ENCODE results near the gene BTF3L4. TPM values are rescaled to one million over a fixed set of nuclear protein-coding genes. Genes with fewer than 3 reads are reported as not detected.
"Not testable (repeated sequence)": the region's sequence is repeated elsewhere in the genome, so short reads cannot be mapped to it uniquely, and the experiment has no call there.

The BTF3L4 gene
- total RNA-seq, 1 donor from 2014 or later = 13.5 TPM

DNA sequence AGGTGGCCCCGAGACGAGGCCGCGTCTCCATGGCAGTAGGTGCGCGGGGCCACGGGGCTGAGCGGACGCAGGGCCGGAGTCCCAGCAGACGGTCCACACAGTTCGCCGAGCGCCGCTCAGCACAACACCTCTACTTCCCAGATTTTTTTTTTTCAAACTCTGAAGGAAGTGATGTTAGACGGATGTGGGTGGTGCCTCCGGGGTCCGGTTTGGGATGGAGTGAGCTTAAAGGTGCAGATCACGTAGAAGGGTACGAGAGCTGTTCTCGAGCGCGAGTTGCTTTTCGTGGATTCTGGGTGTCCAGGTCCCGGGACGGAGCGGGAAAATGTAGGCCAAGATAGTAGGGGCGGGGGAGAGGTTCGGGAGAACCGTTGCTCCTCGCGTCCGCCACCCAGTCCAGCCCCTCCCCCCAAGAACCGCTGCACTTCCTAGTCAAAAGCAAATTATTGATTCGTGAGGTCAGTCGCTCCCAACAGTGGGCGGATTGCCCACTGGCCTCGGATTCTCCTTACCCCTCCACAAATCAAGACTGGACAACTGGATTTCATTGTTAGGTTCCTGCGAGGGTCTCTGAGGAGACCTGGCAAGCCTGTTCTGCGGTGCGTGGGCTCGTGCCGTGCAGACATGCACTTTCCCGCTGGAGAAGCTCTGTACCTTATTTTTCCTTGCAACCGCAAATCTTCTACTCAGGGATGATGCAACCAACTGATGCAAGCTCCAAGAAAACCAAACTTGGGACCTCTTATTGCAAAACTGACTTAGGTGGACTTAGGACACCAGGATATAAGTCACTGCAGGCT is 829 bp upstream of the BTF3L4 start, which contains the start of gene TXNDC12:
Gene TXNDC12, minus strand, starts transcription at position 126 of the 800 bp plus-strand sequence. Its CDS starts 95 bp downstream, at position 31.
- ATAC-seq (peak; percentile 82), DNase-seq (ENCODE audit: low spot score) (peak; percentile 88)

DNA sequence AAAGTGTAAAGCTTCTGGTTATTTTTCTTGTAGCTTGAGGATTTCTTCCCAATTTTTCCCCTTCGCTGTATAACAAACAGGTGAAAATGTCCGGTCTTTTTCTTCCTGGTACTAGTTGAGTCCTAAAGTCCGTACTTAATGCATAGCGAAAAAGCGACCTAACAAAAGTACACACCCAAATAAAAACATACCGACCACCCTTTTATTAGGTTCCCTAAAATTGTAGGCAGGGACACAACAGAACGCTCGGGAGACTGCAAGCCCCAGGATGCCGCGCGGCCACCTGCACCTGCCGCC is 281 bp upstream of the BTF3L4 start:
- ATAC-seq (no peak), DNase-seq (ENCODE audit: low spot score) (no peak)

DNA sequence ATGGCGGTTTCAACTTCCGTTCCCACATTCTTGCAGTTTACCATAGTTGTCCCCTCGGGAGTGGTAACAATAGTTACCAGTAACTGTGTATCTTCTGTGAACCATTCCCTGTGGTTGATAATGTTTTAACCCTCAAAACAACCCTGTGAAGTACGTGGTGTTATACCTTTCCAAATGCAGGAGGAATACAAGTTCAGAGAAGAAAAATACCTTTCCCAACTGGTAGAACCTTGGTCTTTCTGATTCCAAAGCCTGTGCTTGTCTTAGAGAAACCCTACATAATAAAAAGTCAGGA is 789 bp downstream of the BTF3L4 start:
- DNase-seq (ENCODE audit: low spot score) (no peak), ATAC-seq (no peak)

DNA sequence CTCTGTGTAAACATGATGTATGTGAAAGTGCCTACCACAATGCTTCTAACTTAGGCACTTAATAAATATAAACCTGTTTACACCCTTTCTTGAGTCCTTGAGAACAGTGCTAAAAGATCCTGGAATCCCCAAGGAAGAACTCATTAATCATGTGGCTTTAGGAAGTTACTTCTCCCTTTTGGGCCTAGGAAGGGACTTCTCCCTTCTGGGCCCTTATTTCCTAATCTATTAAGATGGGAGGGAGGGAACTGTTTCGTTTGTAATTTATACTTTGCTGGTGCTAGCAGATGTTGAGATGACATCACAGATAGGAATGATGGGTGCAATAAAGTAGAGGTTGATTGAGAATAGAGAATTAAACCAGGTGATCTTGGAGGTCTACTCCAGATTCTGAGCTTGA is 1.2 kb downstream of the BTF3L4 start:
- DNase-seq (ENCODE audit: low spot score) (no peak), ATAC-seq (no peak)

DNA sequence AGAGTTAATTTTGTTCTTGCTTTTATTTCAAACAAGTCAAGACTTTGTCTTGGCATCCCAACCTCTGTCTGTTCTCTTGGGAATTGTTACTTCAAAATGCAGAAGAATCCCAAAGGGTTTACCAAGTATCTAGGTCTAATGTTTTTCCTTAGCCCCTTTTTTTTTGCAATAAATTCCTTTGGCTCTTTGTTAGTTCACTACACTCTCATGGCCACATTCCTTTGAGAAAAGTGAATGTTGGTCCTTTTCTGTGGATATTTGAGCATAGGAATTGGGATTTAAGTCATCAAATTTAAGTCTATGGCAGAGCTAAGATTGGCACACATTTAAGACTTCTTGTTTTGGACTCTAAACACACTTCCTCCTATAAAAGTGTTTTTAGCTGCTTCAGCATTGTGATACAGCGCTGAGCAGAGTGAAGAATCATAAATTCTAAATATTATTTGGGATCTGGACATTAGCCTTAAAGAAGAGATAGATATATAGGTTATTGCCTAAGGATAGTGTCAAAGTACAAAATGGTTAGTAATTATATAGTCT is 1.9 kb downstream of the BTF3L4 start:
- no peak for ATAC-seq

DNA sequence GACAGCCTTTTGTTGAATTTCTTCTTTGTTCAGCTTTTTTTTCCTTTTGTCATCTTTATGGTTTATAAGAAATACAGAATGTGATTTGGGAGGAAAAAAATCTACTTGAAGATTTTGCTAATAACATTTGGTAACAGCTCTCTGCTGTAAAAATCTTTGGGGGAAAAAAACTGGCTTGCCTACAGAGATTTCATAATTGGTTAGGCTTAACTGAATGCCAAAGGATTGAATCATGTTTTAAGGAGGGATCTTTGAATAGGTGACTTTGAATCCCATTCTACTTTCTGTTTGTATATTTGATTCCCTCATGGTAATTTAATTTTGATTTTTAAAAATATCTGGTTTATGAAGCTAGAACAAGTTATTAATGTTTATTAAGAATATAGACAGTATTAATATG is 3.2 kb downstream of the BTF3L4 start:
- no peak for ATAC-seq

More for the DNA sequence above, 1.9 kb downstream of the BTF3L4 start:
- no peak for DNase-seq (ENCODE audit: low spot score)

DNA sequence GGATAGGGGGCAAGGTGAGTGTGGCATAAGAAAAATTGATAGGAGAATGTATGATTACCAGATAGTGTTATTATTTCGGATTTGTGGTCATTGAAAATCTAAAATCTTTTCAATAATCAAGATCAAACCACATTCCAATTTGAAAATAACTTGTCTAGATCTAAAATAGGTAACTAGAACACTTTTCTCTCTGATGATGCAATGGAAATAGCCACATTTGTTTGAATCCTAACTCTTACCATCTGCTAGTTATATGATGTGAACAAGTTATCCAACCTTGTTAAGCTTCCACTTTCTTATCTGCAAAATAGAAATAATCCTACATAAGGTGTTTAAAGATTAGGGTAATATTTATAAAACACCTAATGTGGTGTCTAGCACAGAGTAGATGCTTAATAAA is 3.8 kb downstream of the BTF3L4 start:
- DNase-seq (ENCODE audit: low spot score) (no peak), ATAC-seq (no peak)

More for the DNA sequence above, 3.2 kb downstream of the BTF3L4 start:
- no peak for DNase-seq (ENCODE audit: low spot score)

DNA sequence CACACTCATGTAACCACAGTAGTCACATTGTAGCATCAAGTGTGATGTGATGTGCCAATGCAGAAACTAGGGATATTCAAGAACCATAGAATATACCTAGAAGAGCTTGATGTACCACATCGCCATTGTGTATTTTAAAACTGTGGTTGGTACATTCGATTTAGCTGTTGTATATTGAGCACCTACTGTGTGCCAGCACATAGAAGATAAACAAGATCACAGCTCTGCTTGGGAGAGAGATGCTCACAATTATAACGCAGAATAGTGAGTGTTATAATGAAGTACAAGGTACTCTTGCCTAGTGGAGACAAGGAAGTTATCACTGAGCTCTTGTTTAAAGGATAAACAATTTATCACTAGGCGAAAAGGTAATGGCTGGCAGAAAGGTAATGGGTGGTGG is 4.7 kb downstream of the BTF3L4 start:
- DNase-seq (ENCODE audit: low spot score) = no peak
- ATAC-seq = no peak

DNA sequence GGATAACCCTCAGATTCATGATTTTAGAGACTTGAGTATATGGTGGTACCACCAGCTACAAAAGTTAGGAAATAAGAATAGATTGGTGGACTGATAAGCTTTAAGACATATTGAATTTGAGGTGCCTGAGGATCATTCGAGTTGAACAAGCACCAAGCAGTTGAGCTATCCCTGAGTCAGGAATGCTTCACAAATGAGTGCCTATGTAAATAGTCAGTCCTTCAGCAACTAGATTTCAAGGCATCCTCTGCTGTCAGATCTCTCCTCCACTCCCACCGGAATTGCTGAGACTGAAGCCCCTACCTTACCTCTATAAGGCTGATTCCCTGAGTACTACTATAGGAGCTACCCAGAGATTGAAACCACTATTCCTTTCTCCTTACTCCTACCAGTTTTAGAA is 7.1 kb downstream of the BTF3L4 start:
- ATAC-seq (no peak), DNase-seq (ENCODE audit: low spot score) (no peak)

DNA sequence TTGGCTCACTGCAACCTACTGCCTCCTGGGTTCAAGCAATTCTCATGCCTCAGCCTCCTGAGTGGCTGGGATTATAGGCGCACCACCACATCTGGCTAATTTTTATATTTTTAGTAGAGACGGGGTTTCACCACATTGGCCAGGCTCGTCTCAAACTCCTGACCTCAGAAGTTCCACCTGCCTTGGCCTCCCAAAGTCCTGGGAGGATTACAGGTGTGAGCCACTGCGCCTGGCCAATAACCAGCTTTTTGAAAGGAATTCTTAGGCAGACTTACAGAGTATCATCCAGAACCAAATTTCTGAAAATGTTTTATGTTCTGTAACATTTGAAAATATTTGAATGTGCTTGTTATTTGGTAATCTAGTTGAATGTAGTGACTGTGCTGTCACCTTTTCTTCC is 14.6 kb downstream of the BTF3L4 start:
- no peak for DNase-seq (ENCODE audit: low spot score)
- ATAC-seq = no peak

DNA sequence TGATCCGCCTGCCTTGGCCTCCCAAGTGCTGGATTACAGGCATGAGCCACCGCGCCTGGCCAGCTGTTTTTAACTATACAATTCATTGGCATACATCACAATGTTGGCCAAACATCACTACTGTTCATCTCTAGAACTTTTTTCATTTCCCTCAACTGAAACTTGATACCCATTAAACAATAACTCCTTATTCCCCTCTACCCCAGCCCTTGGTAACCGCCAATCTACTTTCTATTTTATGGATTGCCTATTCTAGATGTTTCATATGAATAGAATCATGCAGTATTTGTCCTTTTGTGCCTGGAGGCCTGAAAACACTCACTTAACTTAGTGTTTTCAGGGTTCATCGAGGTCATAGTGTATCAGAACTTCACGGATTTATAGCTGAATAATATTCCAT is 16.2 kb downstream of the BTF3L4 start:
- DNase-seq (ENCODE audit: low spot score) = no peak
- no peak for ATAC-seq

DNA sequence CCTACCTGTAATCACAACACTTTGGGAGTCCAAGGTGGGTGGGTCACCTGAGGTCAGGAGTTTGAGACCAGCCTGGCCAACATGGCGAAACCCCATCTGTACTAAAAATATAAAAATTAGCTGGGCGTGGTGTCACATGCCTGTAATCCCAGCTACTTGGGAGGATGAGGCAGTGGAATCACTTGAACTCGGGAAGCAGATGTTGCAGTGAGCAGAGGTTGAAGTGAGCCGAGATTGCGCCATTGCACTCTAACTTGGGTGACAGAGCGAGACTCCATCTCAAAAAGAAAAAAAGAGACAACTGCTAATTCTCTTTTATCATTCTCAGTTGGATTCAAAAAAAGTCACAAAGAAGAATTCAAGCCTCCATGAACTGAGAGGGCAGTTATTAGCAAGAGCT is 21.2 kb downstream of the BTF3L4 start:
- not testable (repeated sequence) for DNase-seq (ENCODE audit: low spot score); ATAC-seq

DNA sequence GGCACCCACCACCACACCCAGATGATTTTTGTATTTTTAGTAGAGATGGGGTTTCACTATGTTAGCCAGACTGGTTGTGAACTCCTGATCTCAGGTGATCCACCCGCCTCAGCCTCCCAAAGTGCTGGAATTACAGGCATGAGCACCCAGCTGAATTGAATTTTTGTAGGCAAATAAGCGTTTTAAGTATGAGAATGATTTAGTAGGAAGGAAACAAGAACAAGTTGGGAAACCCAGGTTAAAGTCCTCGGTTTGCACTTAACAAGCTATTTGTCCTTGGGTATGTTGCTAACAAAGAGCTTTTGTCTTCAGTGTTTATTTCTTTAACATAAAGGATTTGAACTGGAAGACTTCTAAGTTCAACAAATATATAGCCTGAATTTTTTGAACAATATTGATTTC is 23.9 kb downstream of the BTF3L4 start:
- ATAC-seq = peak; percentile 73
- DNase-seq (ENCODE audit: low spot score) = no peak

DNA sequence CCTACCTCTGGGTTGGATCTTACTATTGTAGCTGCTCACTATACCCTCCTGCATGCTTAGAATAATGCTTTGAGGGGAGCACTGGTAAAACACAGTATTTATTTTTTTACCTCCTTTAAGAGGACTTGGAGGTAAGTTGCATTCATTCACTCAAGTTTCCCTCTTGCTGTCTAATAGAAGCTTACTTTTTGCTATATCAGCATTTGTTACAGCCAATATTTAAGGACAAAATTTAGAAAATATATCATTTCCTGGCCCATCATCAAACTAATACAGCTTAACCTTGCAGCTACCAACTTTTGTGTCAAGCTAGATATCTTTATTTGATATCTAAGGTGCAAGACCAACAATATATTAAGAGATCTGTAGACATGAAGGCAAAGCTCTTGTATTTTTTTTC is 31.8 kb downstream of the BTF3L4 start:
- not testable (repeated sequence) for ATAC-seq; DNase-seq (ENCODE audit: low spot score)

DNA sequence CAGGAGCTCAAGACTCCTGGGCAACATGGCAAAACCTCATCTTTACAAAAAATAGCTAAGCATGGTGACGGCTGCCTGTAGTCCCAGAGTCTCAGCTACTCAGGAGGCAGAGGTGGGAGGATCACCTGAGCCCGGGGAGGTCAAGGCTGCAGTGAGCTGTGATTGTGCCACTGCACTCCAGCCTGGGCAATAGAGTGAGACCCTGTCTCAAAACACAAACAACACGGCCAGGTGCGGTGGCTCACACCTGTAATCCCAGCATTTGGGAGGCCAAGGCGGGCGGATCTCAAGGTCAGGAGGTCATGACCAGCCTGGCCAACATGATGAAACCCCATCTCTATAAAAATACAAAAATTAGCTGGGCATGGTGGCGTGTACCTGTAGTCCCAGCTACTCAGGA is 38.2 kb downstream of the BTF3L4 start:
- not testable (repeated sequence) for DNase-seq (ENCODE audit: low spot score); ATAC-seq

DNA sequence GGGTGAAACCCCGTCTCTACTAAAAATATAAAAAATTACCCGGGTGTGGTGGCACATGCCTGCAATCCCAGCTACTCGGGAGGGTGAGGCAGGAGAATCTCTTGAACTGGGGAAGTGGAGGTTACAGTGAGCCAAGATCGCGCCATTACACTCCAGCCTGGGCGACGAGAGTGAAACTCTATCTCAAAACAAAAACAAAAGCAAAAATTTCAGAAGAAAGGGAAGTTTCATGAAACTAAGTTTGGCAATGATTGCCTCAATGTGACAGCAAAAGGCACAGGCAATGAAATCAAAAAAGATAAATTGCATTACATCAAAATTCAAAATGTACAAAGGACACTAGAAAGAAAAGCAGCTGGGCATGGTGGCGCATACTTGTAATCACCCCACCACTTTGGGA is 40.1 kb downstream of the BTF3L4 start:
- ATAC-seq (no peak), DNase-seq (ENCODE audit: low spot score) (no peak)

DNA sequence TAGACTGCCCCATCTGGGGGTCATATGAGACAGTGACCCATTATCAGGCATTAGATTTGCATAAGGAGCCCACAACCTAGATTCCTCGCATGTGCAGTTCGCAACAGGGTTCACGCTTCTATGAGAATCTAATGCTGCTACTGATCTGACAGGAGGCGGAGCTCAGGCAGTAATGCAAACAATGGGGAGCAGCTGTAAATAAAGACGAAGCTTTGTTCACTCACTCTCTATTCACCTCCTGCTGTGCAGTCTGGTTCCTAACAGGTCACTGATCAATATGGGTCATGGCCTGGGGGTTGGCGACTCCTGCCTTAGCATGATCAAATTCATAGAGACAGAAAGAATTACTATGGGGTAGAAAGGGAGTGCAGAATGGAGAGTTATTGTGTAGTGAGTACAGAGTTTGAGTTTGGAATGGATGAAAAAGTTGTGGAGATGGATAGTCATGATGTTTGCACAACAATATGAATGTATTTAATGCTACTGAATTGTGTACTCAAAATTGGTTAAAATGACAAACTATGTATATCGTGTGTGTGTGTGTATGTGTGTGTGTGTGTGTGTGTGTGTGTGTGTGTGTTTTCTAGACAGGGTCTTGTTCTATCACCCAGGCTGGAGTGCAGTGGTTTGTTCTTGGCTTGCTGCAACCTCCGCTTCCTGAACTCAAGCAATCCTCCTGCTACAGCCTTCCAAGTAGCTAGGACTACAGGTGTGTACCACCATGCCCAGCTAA is 42.2 kb downstream of the BTF3L4 start:
- no peak for DNase-seq (ENCODE audit: low spot score)
- ATAC-seq = no peak

DNA sequence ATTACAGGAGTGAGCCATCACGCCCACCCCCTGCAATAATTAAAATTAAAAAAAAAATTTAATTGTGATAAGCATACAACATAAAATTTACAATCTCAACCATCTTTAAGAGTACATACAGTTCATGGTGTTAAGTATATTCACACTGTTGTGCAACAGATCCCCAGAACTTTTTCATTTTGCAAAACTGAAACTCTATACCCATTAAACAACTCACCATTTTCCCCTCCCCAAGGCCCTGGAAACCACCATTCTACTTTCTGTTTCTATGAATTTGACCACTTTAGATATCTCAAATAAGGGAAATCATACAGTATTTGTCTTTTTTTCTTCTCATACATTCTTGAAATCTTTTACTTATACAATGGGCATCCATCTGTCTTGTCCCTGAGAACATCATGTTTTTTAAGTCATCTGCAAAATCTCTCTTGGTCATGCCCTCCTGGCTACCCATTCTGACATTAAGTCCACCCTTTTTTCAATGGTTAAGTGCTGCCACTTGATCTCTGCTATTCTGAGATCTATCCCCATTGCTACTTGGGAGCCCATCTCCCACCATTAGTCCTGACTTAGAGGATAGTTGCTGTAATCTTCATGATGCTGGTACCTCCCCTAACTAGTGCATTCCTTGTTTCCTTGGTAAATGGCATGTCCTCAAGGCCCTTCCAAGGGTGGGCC is 46.4 kb downstream of the BTF3L4 start:
- DNase-seq (ENCODE audit: low spot score) (no peak), ATAC-seq (no peak)

DNA sequence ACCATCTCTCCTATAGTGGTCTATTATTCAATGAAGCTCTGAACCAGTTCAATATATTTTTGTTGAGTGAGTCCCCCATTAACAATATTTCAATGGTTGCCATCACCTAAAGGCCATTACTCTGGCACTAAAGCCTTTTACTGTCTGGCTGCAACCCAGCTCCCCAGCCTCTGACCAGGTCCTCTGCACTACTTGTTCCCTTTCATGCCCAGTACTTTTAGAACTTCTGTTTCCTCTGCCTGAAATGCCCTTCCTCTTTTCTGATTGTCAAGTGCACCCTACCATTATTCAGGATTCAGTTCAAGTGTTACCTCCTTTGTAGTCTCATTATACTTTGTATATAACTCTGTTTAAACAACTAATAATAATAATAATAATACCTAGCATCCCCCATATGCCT is 55.4 kb downstream of the BTF3L4 start:
- DNase-seq (ENCODE audit: low spot score) (no peak), ATAC-seq (no peak)

DNA sequence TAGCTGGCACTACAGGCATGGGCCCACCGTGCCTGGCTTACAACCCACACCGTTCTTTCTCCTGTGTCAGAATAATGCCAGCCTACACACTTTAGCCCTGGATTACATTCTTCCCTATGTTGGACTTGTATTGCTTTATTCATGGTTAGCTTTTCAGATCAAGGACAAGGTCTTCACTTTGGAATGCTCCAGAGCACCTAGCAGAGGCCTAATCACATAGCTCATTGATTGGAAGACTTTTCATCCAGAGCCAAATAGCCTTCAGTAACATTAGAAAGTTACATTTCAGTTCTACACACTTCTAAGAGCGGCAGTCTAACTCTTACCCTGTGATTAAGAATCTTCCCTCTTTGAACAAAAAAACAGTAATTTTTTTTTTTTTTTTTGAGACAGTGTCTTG is 56.4 kb downstream of the BTF3L4 start:
- ATAC-seq = no peak
- no peak for DNase-seq (ENCODE audit: low spot score)

DNA sequence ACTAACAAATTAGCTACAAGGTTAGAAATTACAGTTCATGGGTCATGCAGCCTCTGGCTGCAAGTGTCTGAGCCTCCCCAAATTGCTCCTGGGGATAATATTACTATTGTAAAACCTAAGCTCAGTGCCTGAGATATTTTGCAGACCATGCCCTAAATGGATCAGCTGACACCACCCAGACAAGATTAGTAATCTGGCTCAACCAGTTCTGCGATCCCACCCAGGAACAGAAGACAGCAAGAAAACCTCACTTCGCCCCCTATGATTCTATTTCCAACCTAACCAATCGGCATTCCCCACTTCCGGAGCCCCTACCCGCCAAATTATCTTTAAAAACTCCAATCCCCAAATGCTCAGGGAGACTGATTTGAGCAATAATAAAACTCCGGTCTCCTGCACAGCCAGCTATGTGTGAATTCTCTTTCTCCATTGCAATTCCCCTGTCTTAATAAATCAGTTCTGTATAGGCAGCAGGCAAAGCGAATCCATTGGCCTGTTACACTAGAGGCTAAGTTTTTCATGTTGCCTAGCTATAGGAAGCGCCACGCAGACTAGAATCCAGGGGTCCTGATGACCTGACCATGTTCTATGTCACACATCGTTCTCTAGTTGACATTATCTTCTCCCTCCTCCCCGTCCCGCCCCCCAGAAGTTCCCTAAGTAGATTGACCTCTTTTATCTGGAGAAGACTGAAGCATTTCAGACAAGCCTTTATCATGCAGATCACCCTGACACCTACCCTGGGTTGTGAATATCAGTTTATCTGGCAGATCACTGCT is 63.4 kb downstream of the BTF3L4 start:
- no peak for ATAC-seq
- DNase-seq (ENCODE audit: low spot score) = no peak

All from left lobe of liver (tissue), 2 donors.